ELF-1 (cell line): Measurements from ENCODE around the gene ELP4.
"Not testable (repeated sequence)": the region's sequence is repeated elsewhere in the genome, so short reads cannot be mapped to it uniquely, and the experiment has no call there.

ENCODE experiments used
- DNase-seq: peaks from one replicate; pipeline ENCODE4 v3.0.0-alpha.2; 2016; ENCODE audit warnings: low read depth, low spot score

ELP4 gene

GRCh38 chr11:31702966-31703365, 193.4 kb downstream of the ELP4 start:
- no peak for DNase-seq

GRCh38 chr11:31706357-31706756, 196.8 kb downstream of the ELP4 start:
- DNase-seq = no peak

GRCh38 chr11:31711137-31711536, 201.6 kb downstream of the ELP4 start:
- DNase-seq = no peak

GRCh38 chr11:31712851-31713250, 203.3 kb downstream of the ELP4 start:
- DNase-seq = no peak

- no peak for DNase-seq
Measured at GRCh38 chr11:31714840-31715239, 205.3 kb downstream of the ELP4 start.

GRCh38 chr11:31720225-31720624, 210.7 kb downstream of the ELP4 start:
- no peak for DNase-seq

- DNase-seq = no peak
Measured at GRCh38 chr11:31720671-31721365, 211.3 kb downstream of the ELP4 start.

- no peak for DNase-seq
Measured at GRCh38 chr11:31722754-31723153, 213.2 kb downstream of the ELP4 start.

- DNase-seq = no peak
Measured at GRCh38 chr11:31725176-31725575, 215.6 kb downstream of the ELP4 start.

GRCh38 chr11:31728432-31728831, 218.9 kb downstream of the ELP4 start:
- DNase-seq = no peak

- DNase-seq = no peak
Measured at GRCh38 chr11:31740131-31740530, 230.6 kb downstream of the ELP4 start.

- DNase-seq = not testable (repeated sequence)
Measured at GRCh38 chr11:31740731-31741368, 231.3 kb downstream of the ELP4 start.

GRCh38 chr11:31747581-31747980, 238.0 kb downstream of the ELP4 start:
- no peak for DNase-seq

- DNase-seq = no peak
Measured at GRCh38 chr11:31757260-31757835, 247.8 kb downstream of the ELP4 start.

GRCh38 chr11:31761636-31762035, 252.1 kb downstream of the ELP4 start:
- DNase-seq = no peak

- DNase-seq = no peak
Measured at GRCh38 chr11:31763296-31763695, 253.7 kb downstream of the ELP4 start.

- DNase-seq = no peak
Measured at GRCh38 chr11:31764261-31764660, 254.7 kb downstream of the ELP4 start.

- DNase-seq = no peak
Measured at GRCh38 chr11:31764766-31765165, 255.2 kb downstream of the ELP4 start.

- DNase-seq = no peak
Measured at GRCh38 chr11:31767066-31767465, 257.5 kb downstream of the ELP4 start.

- DNase-seq = no peak
Measured at GRCh38 chr11:31767685-31768084, 258.1 kb downstream of the ELP4 start.

GRCh38 chr11:31768749-31769640, 259.4 kb downstream of the ELP4 start:
- no peak for DNase-seq
